Hepatocyte (in vitro differentiated cells): ENCODE results near the gene CWC27. TPM values are rescaled to one million over a fixed set of nuclear protein-coding genes. Genes with fewer than 3 reads are reported as not detected.

Source experiments
- DNase-seq: peaks from one replicate; pipeline ENCODE4 v3.0.0-alpha.2; 2016; ENCODE audit warnings: low spot score
- H2AFZ ChIP-seq: fragments of 200-600 bp; sonication (generic); 2 replicates; pipeline ENCODE4 v1.6.0; 2016; ENCODE audit warnings: antibody characterized with exemption, mild to moderate bottlenecking
- H3K27ac ChIP-seq: fragments of 200-600 bp; sonication (generic); 2 replicates; pipeline ENCODE4 v1.5.1; 2016; ENCODE audit warnings: mild to moderate bottlenecking
- H3K27me3 ChIP-seq: fragments of 200-600 bp; sonication (generic); 2 replicates; pipeline ENCODE4 v1.6.1; 2016
- H3K36me3 ChIP-seq: fragments of 200-600 bp; sonication (generic); replicated peaks from 2 replicates; pipeline ENCODE4 v1.5.1; 2016; ENCODE audit warnings: low read depth; ENCODE audit not compliant: insufficient read depth
- H3K4me1 ChIP-seq: fragments of 200-600 bp; sonication (generic); 2 replicates; pipeline ENCODE4 v1.5.1; 2016; ENCODE audit warnings: mild to moderate bottlenecking, moderate library complexity; ENCODE audit not compliant: insufficient read depth
- H3K4me2 ChIP-seq: fragments of 200-600 bp; sonication (generic); 2 replicates; pipeline ENCODE4 v1.6.0; 2016
- H3K4me3 ChIP-seq: fragments of 200-600 bp; sonication (generic); 2 replicates; pipeline ENCODE4 v1.5.1; 2016; ENCODE audit warnings: mild to moderate bottlenecking
- H3K79me2 ChIP-seq: fragments of 200-600 bp; sonication (generic); 2 replicates; pipeline ENCODE4 v1.6.0; 2017; ENCODE audit warnings: mild to moderate bottlenecking
- H3K9me2 ChIP-seq: fragments of 200-600 bp; sonication (generic); replicated peaks from 2 replicates; pipeline ENCODE4 v1.6.0; 2017; ENCODE audit warnings: mild to moderate bottlenecking; ENCODE audit not compliant: insufficient read depth
- H3K9me3 ChIP-seq: fragments of 200-600 bp; sonication (generic); 2 replicates; pipeline ENCODE4 v1.5.1; 2016; ENCODE audit warnings: low read depth, mild to moderate bottlenecking
- H4K20me1 ChIP-seq: fragments of 200-600 bp; sonication (generic); 2 replicates; pipeline ENCODE4 v1.6.0; 2016; ENCODE audit warnings: mild to moderate bottlenecking; ENCODE audit not compliant: insufficient read depth, poor library complexity, severe bottlenecking
- CTCF ChIP-seq: fragments of 200-600 bp; sonication (generic); IDR thresholded peaks from 2 replicates; pipeline ENCODE4 v1.5.1; 2016; ENCODE audit warnings: antibody characterized with exemption, mild to moderate bottlenecking; ENCODE audit not compliant: poor library complexity
- EZH2 ChIP-seq: fragments of 200-600 bp; sonication (generic); IDR thresholded peaks from 2 replicates; pipeline ENCODE4 v1.6.1; 2016; ENCODE audit warnings: antibody characterized with exemption, mild to moderate bottlenecking, borderline replicate concordance
- EZH2phosphoT487 ChIP-seq: fragments of 200-600 bp; sonication (generic); IDR thresholded peaks from one replicate; pipeline ENCODE4 v1.6.1; 2018; ENCODE audit warnings: antibody characterized with exemption, mild to moderate bottlenecking, low read depth, moderate library complexity; ENCODE audit not compliant: unreplicated experiment, severe bottlenecking
- WGBS: methylation state at CpG from one replicate; pipeline ENCODE4 v1.1.6; 2016; ENCODE audit warnings: low lambda C conversion rate; ENCODE audit errors: missing lambda C conversion rate; 5-methylcytosine and 5-hydroxymethylcytosine counted together
- polyA plus RNA-seq: library from polyadenylated mRNA; unstranded; fragments of >200 nt; fragmentation: Nextera tagmentation; extraction: Ambion mirVana; gene quantifications from 2 replicates; pipeline ENCODE4 v1.2.1, GENCODE V29; 2016
- total RNA-seq: library from RNA; depleted of rRNA; stranded (reverse); fragments of >200 nt; gene quantifications from 2 replicates; pipeline ENCODE4 v1.2.3, GENCODE V29; 2014

CWC27 gene
- total and polyA plus RNA-seq, 2 experiments from 2014 or later, result 15.8 to 32.5 TPM

- peaks cover 13% of the 10 kb centered on the region for H3K4me1 ChIP-seq
- TF ChIP-seq EZH2phosphoT487 (no peak), CTCF (no peak), EZH2 (no peak)
- H2AFZ ChIP-seq, result peak overlapping the region; percentile 98
- no peaks in the 10 kb centered on the region for H3K79me2 ChIP-seq
- no peaks in the 10 kb centered on the region for H4K20me1 ChIP-seq
- no peak for DNase-seq
- peak overlapping the region; percentile 73 for H3K4me2 ChIP-seq
- H3K27me3 ChIP-seq, result no peaks in the 10 kb centered on the region
- no peaks in the 10 kb centered on the region for H3K9me3 ChIP-seq
- H3K27ac ChIP-seq, result peak overlapping the region; percentile 88
- H3K4me3 ChIP-seq, result no peak overlapping the region
- WGBS, result 68% methylated on average over 14 of the region's 14 CpGs
- H3K9me2 ChIP-seq, result no peaks in the 10 kb centered on the region
- no peaks in the 10 kb centered on the region for H3K36me3 ChIP-seq
Observed at GRCh38 chr5:65034813-65035209, 266.1 kb downstream of the CWC27 start.

GRCh38 chr5:65035211-65036206, 266.8 kb downstream of the CWC27 start:
- Histone ChIP-seq H3K27me3 (no peaks in the 10 kb centered on the region), H3K27ac (peak overlapping the region; percentile 88), H3K4me3 (peak overlapping the region; percentile 10), H3K4me1 (peaks cover 13% of the 10 kb centered on the region), H3K4me2 (peak overlapping the region; percentile 73), H3K36me3 (no peaks in the 10 kb centered on the region), H3K9me2 (no peaks in the 10 kb centered on the region), H3K9me3 (no peaks in the 10 kb centered on the region), H2AFZ (peak overlapping the region; percentile 98), H4K20me1 (no peaks in the 10 kb centered on the region), H3K79me2 (no peaks in the 10 kb centered on the region)
- DNase-seq, result peak; percentile 96
- TF ChIP-seq EZH2 (no peak), CTCF (no peak), EZH2phosphoT487 (no peak)
- 3% methylated on average over 55 of the region's 68 CpGs for WGBS

- no peaks in the 10 kb centered on the region for H3K9me2 ChIP-seq
- no peaks in the 10 kb centered on the region for H3K36me3 ChIP-seq
- peaks cover 13% of the 10 kb centered on the region for H3K4me1 ChIP-seq
- no peak overlapping the region for H3K4me3 ChIP-seq
- no peaks in the 10 kb centered on the region for H3K27me3 ChIP-seq
- H2AFZ ChIP-seq, result no peak overlapping the region
- H3K27ac ChIP-seq, result no peak overlapping the region
- no peaks in the 10 kb centered on the region for H3K9me3 ChIP-seq
- no peaks in the 10 kb centered on the region for H3K79me2 ChIP-seq
- no peaks in the 10 kb centered on the region for H4K20me1 ChIP-seq
- TF ChIP-seq EZH2 (no peak), CTCF (peak; percentile 28), EZH2phosphoT487 (no peak)
- 82% methylated on average over 9 of the region's 9 CpGs for WGBS
- no peak overlapping the region for H3K4me2 ChIP-seq
- peak; percentile 50 for DNase-seq
Observed at GRCh38 chr5:65037831-65038815, 269.4 kb downstream of the CWC27 start.
